ENCODE results near the gene H1-8. TPM values are rescaled to one million over a fixed set of nuclear protein-coding genes. Genes with fewer than 3 reads are reported as not detected.

Gene H1-8
- total and polyA plus RNA-seq, 9 of the 15 experiments (the other 6 are each of a cell fraction or from before 2014, with no cell fraction given), result not detected

GRCh38 chr3:129597087-129597999, 54.4 kb downstream of the H1-8 start (continued):
- TF ChIP-seq, protein P1, sequence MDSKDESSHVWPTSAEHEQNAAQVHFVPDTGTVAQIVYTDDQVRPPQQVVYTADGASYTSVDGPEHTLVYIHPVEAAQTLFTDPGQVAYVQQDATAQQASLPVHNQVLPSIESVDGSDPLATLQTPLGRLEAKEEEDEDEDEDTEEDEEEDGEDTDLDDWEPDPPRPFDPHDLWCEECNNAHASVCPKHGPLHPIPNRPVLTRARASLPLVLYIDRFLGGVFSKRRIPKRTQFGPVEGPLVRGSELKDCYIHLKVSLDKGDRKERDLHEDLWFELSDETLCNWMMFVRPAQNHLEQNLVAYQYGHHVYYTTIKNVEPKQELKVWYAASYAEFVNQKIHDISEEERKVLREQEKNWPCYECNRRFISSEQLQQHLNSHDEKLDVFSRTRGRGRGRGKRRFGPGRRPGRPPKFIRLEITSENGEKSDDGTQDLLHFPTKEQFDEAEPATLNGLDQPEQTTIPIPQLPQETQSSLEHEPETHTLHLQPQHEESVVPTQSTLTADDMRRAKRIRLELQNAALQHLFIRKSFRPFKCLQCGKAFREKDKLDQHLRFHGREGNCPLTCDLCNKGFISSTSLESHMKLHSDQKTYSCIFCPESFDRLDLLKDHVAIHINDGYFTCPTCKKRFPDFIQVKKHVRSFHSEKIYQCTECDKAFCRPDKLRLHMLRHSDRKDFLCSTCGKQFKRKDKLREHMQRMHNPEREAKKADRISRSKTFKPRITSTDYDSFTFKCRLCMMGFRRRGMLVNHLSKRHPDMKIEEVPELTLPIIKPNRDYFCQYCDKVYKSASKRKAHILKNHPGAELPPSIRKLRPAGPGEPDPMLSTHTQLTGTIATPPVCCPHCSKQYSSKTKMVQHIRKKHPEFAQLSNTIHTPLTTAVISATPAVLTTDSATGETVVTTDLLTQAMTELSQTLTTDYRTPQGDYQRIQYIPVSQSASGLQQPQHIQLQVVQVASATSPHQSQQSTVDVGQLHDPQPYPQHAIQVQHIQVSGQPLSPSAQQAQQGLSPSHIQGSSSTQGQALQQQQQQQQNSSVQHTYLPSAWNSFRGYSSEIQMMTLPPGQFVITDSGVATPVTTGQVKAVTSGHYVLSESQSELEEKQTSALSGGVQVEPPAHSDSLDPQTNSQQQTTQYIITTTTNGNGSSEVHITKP (IDR thresholded peaks at IDR 0.05; ENCODE audit: partially characterized antibody), result peak; percentile 19
- TF ChIP-seq VEZF1 (CRISPR knock-in tag; IDR thresholded peaks at IDR 0.05) (peak; percentile 68), EP300 (IDR thresholded peaks at IDR 0.05; ENCODE audit: low read length) (no peak), MNT (conservative IDR thresholded peaks at IDR 0.05) (peak; percentile 53 to 62; a peak in 3 of 4 replicates), CSDE1 (IDR thresholded peaks at IDR 0.05) (no peak), SMARCA4 (IDR thresholded peaks at IDR 0.05) (0 out of 2 replicates have a peak, but pooled peaks have one; percentile 8), MAFF (IDR thresholded peaks at IDR 0.05; ENCODE audit: low read length) (no peak), POLR3A (IDR thresholded peaks at IDR 0.05; ENCODE audit: borderline replicate concordance, extremely low read depth, insufficient read depth, insufficient read length) (no peak), MTA1 (IDR thresholded peaks at IDR 0.05; ENCODE audit: borderline replicate concordance) (no peak), RBBP5 (IDR thresholded peaks at IDR 0.05; ENCODE audit: borderline replicate concordance, insufficient read depth, low read length, poor library complexity, severe bottlenecking) (peak; percentile 41), TFAM (CRISPR knock-in tag; conservative IDR thresholded peaks at IDR 0.05) (no peak), ZNF134 (CRISPR knock-in tag; conservative IDR thresholded peaks at IDR 0.05) (no peak)
- TF ChIP-seq, protein P2, sequence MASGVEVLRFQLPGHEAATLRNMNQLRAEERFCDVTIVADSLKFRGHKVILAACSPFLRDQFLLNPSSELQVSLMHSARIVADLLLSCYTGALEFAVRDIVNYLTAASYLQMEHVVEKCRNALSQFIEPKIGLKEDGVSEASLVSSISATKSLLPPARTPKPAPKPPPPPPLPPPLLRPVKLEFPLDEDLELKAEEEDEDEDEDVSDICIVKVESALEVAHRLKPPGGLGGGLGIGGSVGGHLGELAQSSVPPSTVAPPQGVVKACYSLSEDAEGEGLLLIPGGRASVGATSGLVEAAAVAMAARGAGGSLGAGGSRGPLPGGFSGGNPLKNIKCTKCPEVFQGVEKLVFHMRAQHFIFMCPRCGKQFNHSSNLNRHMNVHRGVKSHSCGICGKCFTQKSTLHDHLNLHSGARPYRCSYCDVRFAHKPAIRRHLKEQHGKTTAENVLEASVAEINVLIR (CRISPR knock-in tag; IDR thresholded peaks at IDR 0.05), result no peak
- TF ChIP-seq, protein P3, sequence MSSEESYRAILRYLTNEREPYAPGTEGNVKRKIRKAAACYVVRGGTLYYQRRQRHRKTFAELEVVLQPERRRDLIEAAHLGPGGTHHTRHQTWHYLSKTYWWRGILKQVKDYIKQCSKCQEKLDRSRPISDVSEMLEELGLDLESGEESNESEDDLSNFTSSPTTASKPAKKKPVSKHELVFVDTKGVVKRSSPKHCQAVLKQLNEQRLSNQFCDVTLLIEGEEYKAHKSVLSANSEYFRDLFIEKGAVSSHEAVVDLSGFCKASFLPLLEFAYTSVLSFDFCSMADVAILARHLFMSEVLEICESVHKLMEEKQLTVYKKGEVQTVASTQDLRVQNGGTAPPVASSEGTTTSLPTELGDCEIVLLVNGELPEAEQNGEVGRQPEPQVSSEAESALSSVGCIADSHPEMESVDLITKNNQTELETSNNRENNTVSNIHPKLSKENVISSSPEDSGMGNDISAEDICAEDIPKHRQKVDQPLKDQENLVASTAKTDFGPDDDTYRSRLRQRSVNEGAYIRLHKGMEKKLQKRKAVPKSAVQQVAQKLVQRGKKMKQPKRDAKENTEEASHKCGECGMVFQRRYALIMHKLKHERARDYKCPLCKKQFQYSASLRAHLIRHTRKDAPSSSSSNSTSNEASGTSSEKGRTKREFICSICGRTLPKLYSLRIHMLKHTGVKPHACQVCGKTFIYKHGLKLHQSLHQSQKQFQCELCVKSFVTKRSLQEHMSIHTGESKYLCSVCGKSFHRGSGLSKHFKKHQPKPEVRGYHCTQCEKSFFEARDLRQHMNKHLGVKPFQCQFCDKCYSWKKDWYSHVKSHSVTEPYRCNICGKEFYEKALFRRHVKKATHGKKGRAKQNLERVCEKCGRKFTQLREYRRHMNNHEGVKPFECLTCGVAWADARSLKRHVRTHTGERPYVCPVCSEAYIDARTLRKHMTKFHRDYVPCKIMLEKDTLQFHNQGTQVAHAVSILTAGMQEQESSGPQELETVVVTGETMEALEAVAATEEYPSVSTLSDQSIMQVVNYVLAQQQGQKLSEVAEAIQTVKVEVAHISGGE (CRISPR knock-in tag; IDR thresholded peaks at IDR 0.05), result peak in 1 of 3 experiments; percentile 26; a peak in 1 of 6 replicates
